A172 (cell line): ENCODE results near the gene MATN3. TPM values are rescaled to one million over a fixed set of nuclear protein-coding genes. Genes with fewer than 3 reads are reported as not detected.
"Not testable (repeated sequence)": the region's sequence is repeated elsewhere in the genome, so short reads cannot be mapped to it uniquely, and the experiment has no call there.

ENCODE experiments used
- DNase-seq: peaks from one replicate; pipeline ENCODE4 v3.0.0-alpha.2; 2015; ENCODE audit warnings: low spot score
- total RNA-seq: library from RNA; depleted of rRNA; stranded (reverse); fragments of >200 nt; shearing (Covaris generic); gene quantifications from 2 replicates; pipeline ENCODE4 v1.2.3, GENCODE V29; 2014; rRNA removed

The MATN3 gene
- total RNA-seq = 13.4 and 16.1 TPM in 2 replicates

GRCh38 chr2:20012282-20013125, at the start of gene MATN3:
MATN3 (minus strand) TSS chr2:20012668; CDS start chr2:20012631, 37 bp downstream.
- peak; percentile 37 for DNase-seq

- DNase-seq = no peak
Measured at GRCh38 chr2:20061940-20062339, 49.5 kb upstream of the MATN3 start.

GRCh38 chr2:20061476-20061875, 49.0 kb upstream of the MATN3 start:
- no peak for DNase-seq

GRCh38 chr2:20060106-20060505, 47.6 kb upstream of the MATN3 start:
- no peak for DNase-seq

GRCh38 chr2:20057268-20057667, 44.8 kb upstream of the MATN3 start:
- DNase-seq = no peak

GRCh38 chr2:20054931-20055330, 42.5 kb upstream of the MATN3 start:
- no peak for DNase-seq

- no peak for DNase-seq
Measured at GRCh38 chr2:20054119-20054518, 41.7 kb upstream of the MATN3 start.

GRCh38 chr2:20052861-20053281, 40.4 kb upstream of the MATN3 start:
- peak; percentile 79 for DNase-seq

- DNase-seq = peak; percentile 36
Measured at GRCh38 chr2:20052229-20052851, 39.9 kb upstream of the MATN3 start.

- DNase-seq = peak; percentile 99
Measured at GRCh38 chr2:20051532-20052228, 39.2 kb upstream of the MATN3 start, which contains the start of gene LAPTM4A. LAPTM4A (minus strand) TSS chr2:20051628; CDS start chr2:20051520, 108 bp downstream.

- DNase-seq = peak; percentile 63
Measured at GRCh38 chr2:20050646-20051531, 38.4 kb upstream of the MATN3 start.

GRCh38 chr2:20050104-20050645, 37.7 kb upstream of the MATN3 start:
- peak; percentile 65 for DNase-seq

- no peak for DNase-seq
Measured at GRCh38 chr2:20049637-20050036, 37.2 kb upstream of the MATN3 start.

GRCh38 chr2:20048488-20049448, 36.3 kb upstream of the MATN3 start:
- DNase-seq = no peak

- DNase-seq = not testable (repeated sequence)
Measured at GRCh38 chr2:20045712-20046292, 33.3 kb upstream of the MATN3 start.

- no peak for DNase-seq
Measured at GRCh38 chr2:20044778-20045177, 32.3 kb upstream of the MATN3 start.

GRCh38 chr2:20042531-20042930, 30.1 kb upstream of the MATN3 start:
- DNase-seq = no peak

GRCh38 chr2:20040489-20041172, 28.2 kb upstream of the MATN3 start:
- DNase-seq = peak; percentile 80

- no peak for DNase-seq
Measured at GRCh38 chr2:20037660-20038059, 25.2 kb upstream of the MATN3 start.
